ENCODE measurements around the gene CR1L. TPM values are rescaled to one million over a fixed set of nuclear protein-coding genes. Genes with fewer than 3 reads are reported as not detected.
A peak's percentile ranks its signal among the peaks of the same experiment; 100 is the strongest.
"Not testable (repeated sequence)": the region's sequence is repeated elsewhere in the genome, so short reads cannot be mapped to it uniquely, and the experiment has no call there.

Gene CR1L
- total and polyA plus RNA-seq, 5 experiments from 2014 or later: not detected

- POLR2A ChIA-PET: no interaction called here
- Mint-ChIP-seq H3K4me3 (no peak overlapping the region), H3K27me3 (no peaks in the 10 kb centered on the region), H3K36me3 (no peaks in the 10 kb centered on the region), H3K9me3 (no peaks in the 10 kb centered on the region), H3K4me1 (peaks cover 9 to 15% (median 14%) of the 10 kb centered on the region in 4 donors), H3K27ac (no peak overlapping the region)
- DNase-seq: no peak
- no peak for ATAC-seq
These were observed 99.1 kb downstream of the CR1L start for GRCh38 chr1:207744000-207744534.

DNA sequence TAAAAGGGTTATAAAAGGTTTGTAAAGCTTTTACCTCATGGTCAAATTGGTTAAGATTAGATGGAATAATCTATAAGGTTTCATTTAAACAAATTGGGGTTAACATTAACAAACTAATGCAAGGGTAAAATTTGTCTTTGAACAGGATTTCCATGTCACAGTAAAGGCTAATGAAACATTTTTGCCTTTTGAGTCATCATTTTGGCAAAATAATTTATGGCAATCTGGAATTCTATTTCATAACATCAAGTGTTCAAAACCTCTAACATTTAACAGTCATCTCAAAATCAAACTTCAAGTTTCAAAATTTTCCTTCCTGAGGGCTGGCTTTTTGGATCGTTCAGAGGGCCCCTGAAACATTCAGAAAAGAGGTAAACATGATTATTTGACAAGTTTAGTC lies 100.4 kb downstream of the CR1L start:
- ATAC-seq: no peak
- Mint-ChIP-seq H3K36me3 (no peaks in the 10 kb centered on the region), H3K4me1 (peaks cover 12 to 24% (median 23%) of the 10 kb centered on the region in 4 donors), H3K4me3 (no peak overlapping the region), H3K9me3 (no peaks in the 10 kb centered on the region), H3K27me3 (no peaks in the 10 kb centered on the region), H3K27ac (no peak overlapping the region)
- POLR2A ChIA-PET: no interaction called here
- no peak for DNase-seq

DNA sequence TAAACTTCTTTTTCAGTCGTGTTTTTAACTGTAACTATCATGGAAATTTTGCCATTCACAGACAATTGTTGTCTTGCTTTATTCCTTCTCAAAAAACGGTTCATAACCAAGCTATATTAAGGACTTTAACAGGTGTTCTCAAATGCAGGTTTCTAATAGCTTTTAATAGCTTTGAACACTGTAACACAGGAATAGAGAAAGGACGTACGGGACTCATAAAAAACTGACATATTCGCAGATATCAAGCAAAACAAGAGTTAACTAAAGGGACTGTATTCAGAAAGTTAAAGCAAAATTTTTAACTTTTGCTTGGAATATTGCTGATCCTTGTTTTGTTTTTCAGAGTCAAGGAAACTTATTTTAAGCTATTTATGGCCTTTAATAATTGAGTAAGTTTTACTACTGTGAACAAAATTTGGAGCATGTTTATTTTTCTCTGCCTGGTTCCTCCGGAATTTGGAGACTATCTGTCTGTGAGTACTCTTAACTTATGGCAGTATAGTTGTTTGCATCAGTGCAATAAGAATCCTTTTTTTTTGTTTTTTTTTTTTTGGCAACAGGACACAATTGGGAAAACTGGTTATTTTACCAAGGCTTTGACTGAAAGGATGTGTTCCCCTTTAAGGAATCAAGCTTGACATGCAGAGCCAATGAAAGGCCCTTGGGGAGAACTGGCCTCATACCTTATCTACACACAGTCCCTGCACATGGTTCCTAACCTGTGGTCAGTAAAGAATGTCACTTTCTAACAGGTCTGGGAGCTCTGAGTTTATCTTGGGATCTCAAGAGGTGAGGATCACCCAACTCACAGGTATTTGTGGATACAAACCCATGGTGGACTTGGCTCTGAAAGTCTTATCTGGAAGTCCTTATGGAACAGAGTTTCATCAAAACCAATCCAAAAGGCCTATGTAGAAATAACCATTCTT lies 101.2 kb downstream of the CR1L start:
- no peak overlapping the region for H3K27ac Mint-ChIP-seq
- H3K4me3 Mint-ChIP-seq: no peak overlapping the region
- peaks cover 12 to 31% (median 30%) of the 10 kb centered on the region in 4 donors for H3K4me1 Mint-ChIP-seq
- POLR2A ChIA-PET: no interaction called here
- no peaks in the 10 kb centered on the region for H3K36me3 Mint-ChIP-seq
- no peaks in the 10 kb centered on the region for H3K27me3 Mint-ChIP-seq
- ATAC-seq: no peak
- no peaks in the 10 kb centered on the region for H3K9me3 Mint-ChIP-seq
- DNase-seq: no peak

DNA sequence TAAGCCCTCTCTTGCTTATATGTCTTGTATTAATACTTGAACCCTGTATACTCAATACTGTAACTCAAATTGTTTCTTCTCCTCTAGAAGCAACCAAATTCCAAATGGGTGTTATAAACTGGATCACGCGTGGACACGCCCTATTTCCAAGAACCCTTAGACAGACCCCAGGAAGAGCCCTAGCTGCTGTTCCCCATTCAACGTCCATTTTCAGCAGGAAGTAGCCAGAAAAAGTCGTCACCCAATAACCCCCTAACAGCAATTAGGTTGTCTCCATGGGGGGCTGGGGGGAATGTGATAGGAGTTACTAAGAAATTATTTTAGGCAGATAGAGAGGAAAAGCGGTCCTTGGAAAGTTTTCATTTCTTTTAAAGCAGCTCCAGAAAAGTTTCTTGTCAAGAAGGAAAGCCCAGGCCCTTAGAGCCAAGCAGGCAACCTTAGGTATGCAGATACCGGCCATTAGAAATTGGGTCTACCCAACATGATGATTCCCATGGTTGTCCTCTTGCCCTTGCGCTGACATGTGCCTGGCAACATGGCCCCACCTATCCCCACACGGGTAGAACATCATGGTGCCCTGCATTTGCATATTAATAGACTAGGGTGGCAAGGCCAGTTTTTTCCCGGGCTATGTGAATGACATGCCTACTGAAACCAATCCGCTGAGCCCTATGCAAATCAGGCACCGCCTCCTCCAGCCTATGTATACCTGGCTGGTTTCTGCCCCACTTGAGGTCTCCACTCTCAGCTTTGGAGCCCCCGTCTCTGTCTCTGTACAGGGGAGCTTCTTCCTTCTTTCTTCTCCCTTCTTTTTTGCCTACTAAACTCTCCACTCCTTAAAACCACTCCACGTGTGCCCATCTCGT lies 102.9 kb downstream of the CR1L start:
- DNase-seq: no peak
- Mint-ChIP-seq H3K4me1 (peaks cover 23 to 48% (median 45%) of the 10 kb centered on the region in 4 donors), H3K4me3 (peak overlapping the region in 1 of 10 donors; percentile 7), H3K9me3 (no peaks in the 10 kb centered on the region), H3K27me3 (no peaks in the 10 kb centered on the region), H3K27ac (peak overlapping the region in 3 of 10 donors; percentile 36 to 78 (median 52)), H3K36me3 (no peaks in the 10 kb centered on the region)
- POLR2A ChIA-PET: no interaction called here
- ATAC-seq: no peak

- POLR2A ChIA-PET: interaction anchor here (0.6 to 1.0 kb wide), 2 partner anchors 35 to 687 kb away, joined by 3 read pairs; no protein-coding TSS in a partner anchor
- DNase-seq (peak in 7 of 10 donors; percentile 31 to 62 (median 49)), ATAC-seq (peak; percentile 7 to 31)
- peak overlapping the region; percentile 16 to 77 (median 66) for H3K4me3 Mint-ChIP-seq
- no peaks in the 10 kb centered on the region for H3K9me3 Mint-ChIP-seq
- no peaks in the 10 kb centered on the region for H3K27me3 Mint-ChIP-seq
- no peaks in the 10 kb centered on the region for H3K36me3 Mint-ChIP-seq
- peak overlapping the region; percentile 41 to 88 (median 82) for H3K27ac Mint-ChIP-seq
- H3K4me1 Mint-ChIP-seq: peaks cover 29 to 57% (median 54%) of the 10 kb centered on the region in 4 donors
These were observed 104.0 kb downstream of the CR1L start for GRCh38 chr1:207748737-207749528.

- peaks cover 0 to under 1% (median 0%) of the 10 kb centered on the region in 3 donors for H3K36me3 Mint-ChIP-seq
- DNase-seq (no peak), ATAC-seq (no peak)
- peak overlapping the region in 9 of 10 donors; percentile 96 to 100 (median 99) for H3K4me3 Mint-ChIP-seq
- peak overlapping the region; percentile 96 to 99 (median 98) for H3K27ac Mint-ChIP-seq
- H3K27me3 Mint-ChIP-seq: no peaks in the 10 kb centered on the region
- H3K9me3 Mint-ChIP-seq: no peaks in the 10 kb centered on the region
- POLR2A ChIA-PET: interaction anchor here (0.6 to 2.7 kb wide), 4 partner anchors 14 to 72 kb away, joined by 3 to 19 read pairs (median 4); no protein-coding TSS in a partner anchor
- peaks cover 36 to 74% (median 72%) of the 10 kb centered on the region in 4 donors for H3K4me1 Mint-ChIP-seq
These were observed 105.8 kb downstream of the CR1L start for GRCh38 chr1:207750631-207751305.

- H3K27me3 Mint-ChIP-seq, DNase-seq, ATAC-seq, H3K36me3 Mint-ChIP-seq, H3K9me3 Mint-ChIP-seq: not testable (repeated sequence)
- POLR2A ChIA-PET: interaction anchor here (0.6 to 2.7 kb wide), 4 partner anchors 14 to 72 kb away, joined by 3 to 19 read pairs (median 4); no protein-coding TSS in a partner anchor
- peak overlapping the region; percentile 96 to 100 (median 99) for H3K4me3 Mint-ChIP-seq
- peak overlapping the region; percentile 96 to 99 (median 98) for H3K27ac Mint-ChIP-seq
- peaks cover 42 to 80% (median 79%) of the 10 kb centered on the region in 4 donors for H3K4me1 Mint-ChIP-seq
These were observed 106.5 kb downstream of the CR1L start for GRCh38 chr1:207751463-207751789.

DNA sequence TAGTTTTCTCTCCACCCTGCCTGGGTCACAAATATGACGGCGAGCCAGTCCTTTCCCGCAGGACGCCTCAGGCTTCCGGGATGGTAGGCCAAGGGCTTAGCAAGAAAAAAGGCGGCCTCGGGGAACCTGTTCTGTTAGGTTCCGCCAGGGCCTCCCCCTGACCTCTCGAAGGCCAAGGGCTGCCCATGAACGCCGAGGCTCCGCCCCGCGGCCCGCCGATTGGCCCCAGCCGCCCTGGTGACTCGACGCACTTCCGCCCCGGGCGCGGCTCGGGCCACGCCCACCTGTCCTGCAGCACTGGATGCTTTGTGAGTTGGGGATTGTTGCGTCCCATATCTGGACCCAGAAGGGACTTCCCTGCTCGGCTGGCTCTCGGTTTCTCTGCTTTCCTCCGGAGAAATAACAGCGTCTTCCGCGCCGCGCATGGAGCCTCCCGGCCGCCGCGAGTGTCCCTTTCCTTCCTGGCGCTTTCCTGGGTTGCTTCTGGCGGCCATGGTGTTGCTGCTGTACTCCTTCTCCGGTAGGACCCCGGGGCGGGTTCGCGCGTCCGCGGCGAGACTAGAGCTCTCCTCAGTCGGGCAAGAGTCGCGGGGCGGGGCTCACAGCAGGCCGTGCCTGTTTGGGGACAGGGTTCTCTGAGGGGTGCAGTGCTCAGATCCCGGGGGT lies 107.0 kb downstream of the CR1L start, which contains the start of gene CD46:
Gene CD46 (plus strand): TSS at position 265 of the 666 bp plus-strand sequence. CDS start 159 bp downstream, at position 424.
- Mint-ChIP-seq H3K27ac (peak within 1 kb of the TSS; percentile 96 to 99 (median 98)), H3K27me3 (no peaks in the 10 kb centered on the region), H3K4me3 (peak within 1 kb of the TSS; percentile 96 to 100 (median 99)), H3K4me1 (peaks cover 44 to 85% (median 84%) of the 10 kb centered on the region in 4 donors), H3K36me3 (peaks cover 0 to 10% (median 0%) of the 10 kb centered on the region in 3 donors), H3K9me3 (no peaks in the 10 kb centered on the region)
- DNase-seq (peak; percentile 88 to 96 (median 92)), ATAC-seq (peak; percentile 94)
- POLR2A ChIA-PET: interaction anchor here (0.6 to 2.7 kb wide), 9 partner anchors 14 to 71 kb away, joined by 3 to 19 read pairs (median 4); no protein-coding TSS in a partner anchor

DNA sequence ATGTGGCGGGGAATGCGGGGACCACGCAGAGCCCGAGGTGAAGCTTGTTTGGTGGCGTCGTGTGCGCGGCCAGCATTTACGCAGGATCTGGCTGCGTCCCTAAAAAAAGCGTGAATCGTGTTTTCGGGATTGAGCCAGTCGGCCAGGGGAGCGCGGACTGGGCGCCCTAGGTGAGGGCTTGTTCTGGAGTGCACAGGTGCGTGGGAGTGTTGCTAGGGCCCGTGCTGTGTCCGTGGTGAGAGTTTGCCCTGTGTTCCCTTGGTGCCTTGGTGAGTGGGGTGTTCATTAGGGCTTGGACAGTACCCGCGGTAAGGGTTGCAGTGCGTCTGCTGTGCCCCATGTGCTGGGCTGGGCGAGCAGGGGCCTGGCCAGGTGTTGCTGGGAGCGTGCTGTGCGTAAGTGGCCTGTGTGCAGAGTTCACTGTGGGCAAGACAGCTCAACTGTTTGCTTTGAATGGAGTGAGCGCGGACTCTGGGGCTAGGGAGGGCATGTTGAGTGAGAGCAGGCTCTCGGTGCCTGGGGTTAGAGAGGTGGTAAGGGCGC lies 107.6 kb downstream of the CR1L start:
- Mint-ChIP-seq H3K27me3 (no peaks in the 10 kb centered on the region), H3K9me3 (no peaks in the 10 kb centered on the region), H3K4me3 (peak overlapping the region; percentile 96 to 100 (median 99)), H3K4me1 (peaks cover 43 to 87% (median 85%) of the 10 kb centered on the region in 4 donors), H3K27ac (peak overlapping the region; percentile 96 to 99 (median 98)), H3K36me3 (peaks cover 0 to 16% (median 0%) of the 10 kb centered on the region in 3 donors)
- POLR2A ChIA-PET: interaction anchor here (0.7 to 2.7 kb wide), 9 partner anchors 15 to 71 kb away, joined by 3 to 19 read pairs (median 4); no protein-coding TSS in a partner anchor
- DNase-seq (peak in 3 of 10 donors; percentile 13 to 27 (median 14)), ATAC-seq (peak; percentile 11)

DNA sequence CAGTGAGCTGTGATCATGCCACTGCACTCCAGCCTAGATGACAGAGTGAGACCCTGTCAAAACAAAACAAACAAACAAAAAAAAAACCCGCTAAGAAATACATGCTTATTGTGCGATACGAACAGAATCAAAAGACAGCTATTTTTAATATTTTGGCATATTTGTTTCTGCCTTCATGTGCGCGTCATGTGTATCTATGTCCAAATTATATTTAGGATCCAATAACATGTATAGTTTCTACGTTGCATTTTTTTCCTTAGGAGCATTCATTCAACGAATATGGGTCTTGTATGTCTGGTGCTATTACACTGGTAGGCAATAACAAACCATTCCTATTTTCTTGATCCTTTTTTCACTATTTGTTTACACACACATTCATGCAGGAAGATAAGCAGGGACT lies 108.7 kb downstream of the CR1L start:
- Mint-ChIP-seq H3K27ac (peak overlapping the region in 6 of 10 donors; percentile 16 to 99 (median 86)), H3K4me1 (peaks cover 43 to 85% (median 77%) of the 10 kb centered on the region in 4 donors), H3K36me3 (peaks cover 0 to 27% (median 2%) of the 10 kb centered on the region in 3 donors), H3K9me3 (no peaks in the 10 kb centered on the region), H3K27me3 (no peaks in the 10 kb centered on the region), H3K4me3 (peak overlapping the region; percentile 54 to 100 (median 99))
- POLR2A ChIA-PET: interaction anchor here (0.6 to 2.7 kb wide), 2 partner anchors 70 to 1126 kb away, joined by 3 to 19 read pairs; no protein-coding TSS in a partner anchor
- no peak for ATAC-seq
- DNase-seq: no peak
